Aorta (tissue), 5 donors: ENCODE data around the gene ZNF184. TPM values are rescaled to one million over a fixed set of nuclear protein-coding genes. Genes with fewer than 3 reads are reported as not detected.

Source experiments
- ATAC-seq: fragments of 200-7000 bp; cut with Tn5 transposase; one replicate; pipeline ENCODE4 v1.9.1; 2022; ENCODE audit warnings: moderate library complexity; ENCODE audit not compliant: low FRiP score
- DNase-seq, 2 donors: peaks; one replicate each; pipeline ENCODE4 v3.0.0-alpha.2; 2020
- H3K27ac ChIP-seq, 2 donors: one replicate each; pipeline ENCODE4 v1.5.1; 2013; ENCODE audit warnings: low read length in 2 of 2, mild to moderate bottlenecking in 2 of 2, moderate library complexity in 2 of 2, control low read depth in 1 of 2, inconsistent platforms in 1 of 2, low read depth in 1 of 2
- H3K27me3 ChIP-seq, 2 donors: one replicate each; pipeline ENCODE4 v1.6.1; 2013; ENCODE audit warnings: control low read depth in 1 of 2, low read length in 1 of 2, mild to moderate bottlenecking in 1 of 2, moderate library complexity in 1 of 2; ENCODE audit not compliant: insufficient read depth in 2 of 2, control insufficient read depth in 1 of 2
- H3K36me3 ChIP-seq, 2 donors: one replicate each; pipeline ENCODE4 v1.6.1; 2013; ENCODE audit warnings: control low read depth in 1 of 2, low read length in 1 of 2, mild to moderate bottlenecking in 1 of 2; ENCODE audit not compliant: insufficient read depth in 2 of 2, control insufficient read depth in 1 of 2
- H3K4me1 ChIP-seq, 2 donors: one replicate each; pipeline ENCODE4 v1.6.1; 2013; ENCODE audit warnings: low read length in 2 of 2, control low read depth in 1 of 2, mild to moderate bottlenecking in 1 of 2, moderate library complexity in 1 of 2; ENCODE audit not compliant: insufficient read depth in 2 of 2, control insufficient read depth in 1 of 2
- H3K4me3 ChIP-seq, 2 donors: one replicate each; pipeline ENCODE4 v1.5.1; 2013; ENCODE audit warnings: low read length in 2 of 2, control low read depth in 1 of 2, mild to moderate bottlenecking in 1 of 2
- H3K9me3 ChIP-seq: one replicate; pipeline ENCODE4 v1.6.1; 2013; ENCODE audit warnings: mild to moderate bottlenecking, low read length; ENCODE audit not compliant: control insufficient read depth
- WGBS, 2 donors: extraction: QIAGEN DNeasy Blood & Tissue Kit; methylation state at CpG; one replicate each; pipeline ENCODE4 v1.1.7; 2013; 5-methylcytosine and 5-hydroxymethylcytosine counted together
- intact Hi-C, 2 donors: fragments of 100-400 bp; cut with DNase I; formaldehyde crosslinking; loops; one replicate each; pipeline versions ENCODE4 v1.14.2 to v1.15.0; 2022
- polyA plus RNA-seq, 2 donors: library from polyadenylated mRNA; stranded (reverse); fragments of 200-250 nt; gene quantifications; one replicate each; pipeline ENCODE4 v1.2.3, GENCODE V29; 2013
- total RNA-seq, 2 donors: library from RNA; stranded (reverse); fragmentation: NEBNext Ultra II Directional; extraction: Animal tissue kit (Norgen Biotek cat#: 25700); gene quantifications; one replicate each; pipeline ENCODE4 v1.2.1, GENCODE V29; 2021
- donor health status: healthy with polysubstance abuse.
- donor health status: Bipolar disorder and iron deficiency.
- donor health status: DM: no; HTN: no; CAD: no.
- donor health status: DM: no; HTN: no; CAD: no.
- donor health status: DM: yes; HTN: yes; CAD: no.

Gene ZNF184
- total and polyA plus RNA-seq, 4 donors, result 2.3 to 8.0 (median 3.9) TPM

DNA sequence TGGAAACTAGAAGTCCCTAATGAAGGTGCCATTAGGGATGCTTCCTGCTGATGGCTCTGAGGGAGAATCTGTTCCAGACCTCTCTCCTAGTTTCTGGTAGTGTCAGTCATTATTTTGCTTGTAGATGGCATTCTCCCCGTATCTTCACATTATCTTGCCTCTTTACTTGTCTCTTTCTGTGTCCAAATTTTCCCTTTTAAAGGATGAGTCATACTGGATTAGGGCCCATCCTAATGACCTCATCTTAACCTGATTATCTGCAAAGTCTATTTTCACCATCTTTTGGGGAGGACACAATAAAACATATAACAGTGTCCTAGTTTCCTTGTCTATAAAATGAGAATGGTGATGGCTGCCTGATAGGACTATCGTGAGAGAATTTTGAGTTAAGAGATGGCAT lies 57.0 kb downstream of the ZNF184 start:
- no peaks in the 10 kb centered on the region for H3K27me3 ChIP-seq
- peaks cover 2% of the 10 kb centered on the region for H3K9me3 ChIP-seq
- intact Hi-C loops, result no loop called here
- no peak for DNase-seq
- 81 to 87% methylated on average over 2 of the region's 2 CpGs for WGBS, 2 donors
- H3K36me3 ChIP-seq, result peaks cover 0 to 2% of the 10 kb centered on the region in 2 donors
- H3K4me1 ChIP-seq, result no peaks in the 10 kb centered on the region
- ATAC-seq, result no peak
- H3K4me3 ChIP-seq, result no peak overlapping the region
- no peak overlapping the region for H3K27ac ChIP-seq

DNA sequence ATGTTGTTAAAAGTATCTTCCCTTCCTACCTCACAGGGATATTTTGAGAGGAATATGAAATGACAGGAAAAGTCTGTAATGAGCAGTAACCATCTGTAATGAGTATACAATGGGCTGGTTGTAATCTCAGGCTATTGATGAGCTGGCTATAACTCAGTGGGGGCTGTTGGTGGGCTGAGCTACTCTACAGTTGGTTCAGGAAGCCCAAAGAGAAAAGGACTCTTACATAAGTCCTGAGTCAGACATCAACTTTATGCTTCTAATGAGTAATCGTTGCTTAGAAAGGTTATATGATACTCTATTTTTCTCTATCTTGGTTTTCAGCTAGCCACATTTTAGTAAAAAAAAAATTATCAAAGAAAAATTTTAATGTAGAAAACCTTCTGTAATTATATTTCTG lies 57.9 kb downstream of the ZNF184 start:
- DNase-seq (no peak), ATAC-seq (no peak)
- Histone ChIP-seq H3K4me3 (no peak overlapping the region), H3K27ac (no peak overlapping the region), H3K27me3 (no peaks in the 10 kb centered on the region), H3K9me3 (peaks cover 2% of the 10 kb centered on the region), H3K36me3 (no peaks in the 10 kb centered on the region), H3K4me1 (no peaks in the 10 kb centered on the region)
- WGBS, 2 donors, result 88 to 94% methylated on average over 1 of the region's 1 CpG
- intact Hi-C loops, result no loop called here

DNA sequence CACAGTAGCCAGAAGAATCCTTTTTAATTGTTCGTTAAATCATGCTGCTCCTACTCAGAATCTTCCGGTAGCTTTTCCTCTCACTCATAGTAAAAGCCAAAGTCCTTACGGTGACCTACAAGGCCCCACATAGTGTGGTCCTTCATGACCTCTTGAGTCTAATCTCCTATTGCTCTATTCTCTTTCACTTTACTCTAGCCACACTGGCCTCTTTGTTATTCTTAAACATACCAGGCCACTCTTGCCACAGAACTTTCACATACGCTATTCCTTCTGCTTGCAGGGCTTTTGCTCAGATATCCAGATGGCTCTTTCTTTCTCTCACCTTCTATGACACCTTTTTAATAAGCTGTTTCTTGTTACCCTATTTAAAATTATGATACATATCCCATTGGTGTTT lies 58.6 kb downstream of the ZNF184 start:
- ATAC-seq (no peak), DNase-seq (no peak)
- Histone ChIP-seq H3K4me3 (no peak overlapping the region), H3K9me3 (peaks cover 2% of the 10 kb centered on the region), H3K27ac (no peak overlapping the region), H3K4me1 (no peaks in the 10 kb centered on the region), H3K36me3 (no peaks in the 10 kb centered on the region), H3K27me3 (no peaks in the 10 kb centered on the region)
- 83 to 86% methylated on average over 4 of the region's 4 CpGs for WGBS, 2 donors
- intact Hi-C loops, result no loop called here

GRCh38 chr6:27407153-27407814 lies 65.6 kb downstream of the ZNF184 start:
- Histone ChIP-seq H3K27me3 (no peaks in the 10 kb centered on the region), H3K27ac (no peak overlapping the region), H3K36me3 (no peaks in the 10 kb centered on the region), H3K4me1 (no peaks in the 10 kb centered on the region), H3K4me3 (no peak overlapping the region), H3K9me3 (peaks cover 3% of the 10 kb centered on the region)
- ATAC-seq (no peak), DNase-seq (no peak)
- 78 to 79% methylated on average over 8 of the region's 8 CpGs for WGBS, 2 donors
- intact Hi-C loops, result no loop called here

- ATAC-seq (no peak), DNase-seq (no peak)
- no peaks in the 10 kb centered on the region for H3K4me1 ChIP-seq
- WGBS, 2 donors, result 73 to 80% methylated on average over 3 of the region's 3 CpGs
- H3K27me3 ChIP-seq, result no peaks in the 10 kb centered on the region
- H3K36me3 ChIP-seq, result no peaks in the 10 kb centered on the region
- no peak overlapping the region for H3K4me3 ChIP-seq
- H3K9me3 ChIP-seq, result peaks cover 6% of the 10 kb centered on the region
- intact Hi-C loops, result no loop called here
- no peak overlapping the region for H3K27ac ChIP-seq
These were observed 66.8 kb downstream of the ZNF184 start for GRCh38 chr6:27406085-27406484.

- peaks cover 2 to 4% of the 10 kb centered on the region in 2 donors for H3K36me3 ChIP-seq
- H3K27me3 ChIP-seq, result no peaks in the 10 kb centered on the region
- intact Hi-C loops, result no loop called here
- ATAC-seq (no peak), DNase-seq (no peak)
- H3K4me3 ChIP-seq, result no peak overlapping the region
- H3K27ac ChIP-seq, result no peak overlapping the region
- 97 to 98% methylated on average over 16 of the region's 16 CpGs for WGBS, 2 donors
- H3K4me1 ChIP-seq, result no peaks in the 10 kb centered on the region
- H3K9me3 ChIP-seq, result peaks cover 16% of the 10 kb centered on the region
These were observed 71.8 kb downstream of the ZNF184 start for GRCh38 chr6:27400877-27401642.

Other genes with a start within 250 kb of the ZNF184 start
- under 1 TPM in 1 of 2 donors, not detected in 1; 0.75 TPM for gene PRSS16, start 225.4 kb downstream of the ZNF184 start, total RNA-seq
- gene PRSS16, start 225.4 kb downstream of the ZNF184 start, polyA plus RNA-seq, result 1 to 10 TPM in 1 of 2 donors, not detected in 1; 1.1 TPM
- not detected for gene POM121L2, start 160.8 kb downstream of the ZNF184 start, total RNA-seq
- not detected for gene POM121L2, start 160.8 kb downstream of the ZNF184 start, polyA plus RNA-seq
- gene ZNF391, start 84.3 kb downstream of the ZNF184 start, total RNA-seq, result 1 to 10 TPM; 2.6 to 4.5 TPM
- 1 to 10 TPM in 1 of 2 donors, under 1 TPM in 1; 0.75 to 2.3 TPM for gene ZNF391, start 84.3 kb downstream of the ZNF184 start, polyA plus RNA-seq